ENCODE data around the gene SUGP2. TPM values are rescaled to one million over a fixed set of nuclear protein-coding genes. Genes with fewer than 3 reads are reported as not detected.

The SUGP2 gene
- total and polyA plus RNA-seq, 9 of the 15 experiments (the other 6 are each of a cell fraction or from before 2014, with no cell fraction given) = 13.1 to 101 (median 63.1) TPM

- no peak for TF ChIP-seq CTCFL (IDR thresholded peaks at IDR 0.05; ENCODE audit: borderline replicate concordance, insufficient read depth, low read depth, low read length, poor library complexity, severe bottlenecking)
- TF ChIP-seq PPARD (CRISPR knock-in tag; IDR thresholded peaks at IDR 0.05) = no peak
- no peak for TF ChIP-seq MAFF (IDR thresholded peaks at IDR 0.05; ENCODE audit: low read length)
- TF ChIP-seq NCOA4 (IDR thresholded peaks at IDR 0.05; ENCODE audit: partially characterized antibody) = no peak
- no peak for TF ChIP-seq PHTF2 (CRISPR knock-in tag; IDR thresholded peaks at IDR 0.05)
- TF ChIP-seq BRD9 (IDR thresholded peaks at IDR 0.05; ENCODE audit: low read depth, partially characterized antibody) = peak; percentile 15
- peak; percentile 45; the same call in 1 of the 2 replicates for TF ChIP-seq ARID3A (IDR thresholded peaks at IDR 0.05; ENCODE audit: borderline replicate concordance, low read depth, low read length)
- TF ChIP-seq USF1 (CRISPR knock-in tag; IDR thresholded peaks at IDR 0.05) = no peak; the same call in 1 of the 2 replicates
- TF ChIP-seq MTA1 (IDR thresholded peaks at IDR 0.05; ENCODE audit: borderline replicate concordance) = peak; percentile 74; the same call in 1 of the 2 replicates
- TF ChIP-seq NR2F6 (CRISPR knock-in tag; IDR thresholded peaks at IDR 0.05) = no peak
- TF ChIP-seq HNRNPL (IDR thresholded peaks at IDR 0.05; ENCODE audit: low read depth, low read length) = no peak
- no peak for TF ChIP-seq ZNF41 (CRISPR knock-in tag; conservative IDR thresholded peaks at IDR 0.05)
- no peak for TF ChIP-seq MLX (CRISPR knock-in tag; conservative IDR thresholded peaks at IDR 0.05)
- TF ChIP-seq FOXO4 (CRISPR knock-in tag; IDR thresholded peaks at IDR 0.05) = no peak
- no peak; the same call in 1 of the 2 replicates for TF ChIP-seq CBX1 (IDR thresholded peaks at IDR 0.05; ENCODE audit: low read depth)
- TF ChIP-seq RBM17 (IDR thresholded peaks at IDR 0.05; ENCODE audit: borderline replicate concordance, low read depth, low read length) = no peak
- TF ChIP-seq ARID3B (CRISPR knock-in tag; IDR thresholded peaks at IDR 0.05; ENCODE audit: borderline replicate concordance) = no peak
- TF ChIP-seq FOXA1 (IDR thresholded peaks at IDR 0.05; ENCODE audit: borderline replicate concordance) = no peak
- no peak for TF ChIP-seq ZFP36 (IDR thresholded peaks at IDR 0.05; ENCODE audit: low read depth, low read length, partially characterized antibody)
Observed at GRCh38 chr19:19059837-19060611, 26.7 kb upstream of the SUGP2 start (continued).

All from K562 (cell line).